Activated T-helper 1 cell treated with anti-CD3 and anti-CD28 coated beads, Interleukin-12 subunit alpha, Interleukin-12 subunit beta, Interleukin-2, Interleukin-4 antibody, amounts not matched to agents 30 ng/mL and 10 ng/mL and 1 ng/mL, durations not matched to agents 14 hours and 24 hours and 36 hours (primary cell): Measurements from ENCODE around the gene FANCL. TPM values are rescaled to one million over a fixed set of nuclear protein-coding genes. Genes with fewer than 3 reads are reported as not detected.
"Not testable (repeated sequence)": the region's sequence is repeated elsewhere in the genome, so short reads cannot be mapped to it uniquely, and the experiment has no call there.

Source experiments
- DNase-seq: peaks from one replicate; pipeline ENCODE4 v3.0.0; 2021; ENCODE audit warnings: low spot score
- H3K27ac Mint-ChIP-seq: one replicate; pipeline ENCODE4 v1.8.0; 2021; ENCODE audit warnings: mild to moderate bottlenecking, mixed read lengths
- H3K27me3 Mint-ChIP-seq: one replicate; pipeline ENCODE4 v1.8.0; 2022; ENCODE audit warnings: mild to moderate bottlenecking, moderate library complexity, mixed read lengths; ENCODE audit not compliant: insufficient read depth
- H3K36me3 Mint-ChIP-seq: one replicate; pipeline ENCODE4 v1.8.0; 2021; ENCODE audit warnings: low read depth, mixed read lengths
- H3K4me1 Mint-ChIP-seq: one replicate; pipeline ENCODE4 v1.8.0; 2021; ENCODE audit warnings: low read depth, mixed read lengths
- H3K4me3 Mint-ChIP-seq: one replicate; pipeline ENCODE4 v1.8.0; 2021; ENCODE audit warnings: mild to moderate bottlenecking, moderate library complexity, mixed read lengths
- H3K9me3 Mint-ChIP-seq: one replicate; pipeline ENCODE4 v1.8.0; 2021; ENCODE audit warnings: mixed read lengths
- intact Hi-C: fragments of 100-400 bp; cut with micrococcal nuclease; formaldehyde crosslinking; loops from one replicate; pipeline ENCODE4 v1.15.1; 2024
- total RNA-seq: library from RNA; stranded (reverse); gene quantifications from 2 replicates; pipeline ENCODE4 v1.2.3, GENCODE V29; 2022

FANCL gene
- total RNA-seq, 1 donor from 2014 or later = 21.4 TPM

GRCh38 chr2:58158481-58158880 lies 82.6 kb downstream of the FANCL start:
- no peak overlapping the region for H3K27ac Mint-ChIP-seq

GRCh38 chr2:58157754-58158153 lies 83.4 kb downstream of the FANCL start:
- H3K27ac Mint-ChIP-seq = no peak overlapping the region
- H3K4me3 Mint-ChIP-seq = no peak overlapping the region
- H3K9me3 Mint-ChIP-seq = no peaks in the 10 kb centered on the region
- no peaks in the 10 kb centered on the region for H3K27me3 Mint-ChIP-seq
- intact Hi-C loops = no loop called here
- peaks cover 15% of the 10 kb centered on the region for H3K36me3 Mint-ChIP-seq
- no peaks in the 10 kb centered on the region for H3K4me1 Mint-ChIP-seq
- DNase-seq = no peak

More at GRCh38 chr2:58158481-58158880, 82.6 kb downstream of the FANCL start:
- Mint-ChIP-seq H3K4me1 (no peaks in the 10 kb centered on the region), H3K36me3 (peaks cover 15% of the 10 kb centered on the region), H3K27me3 (no peaks in the 10 kb centered on the region), H3K9me3 (no peaks in the 10 kb centered on the region), H3K4me3 (no peak overlapping the region)
- intact Hi-C loops = no loop called here
- no peak for DNase-seq

GRCh38 chr2:58156780-58157179 lies 84.3 kb downstream of the FANCL start:
- intact Hi-C loops = no loop called here
- no peaks in the 10 kb centered on the region for H3K9me3 Mint-ChIP-seq

GRCh38 chr2:58155160-58155778 lies 85.9 kb downstream of the FANCL start:
- peaks cover 9% of the 10 kb centered on the region for H3K36me3 Mint-ChIP-seq
- no peaks in the 10 kb centered on the region for H3K27me3 Mint-ChIP-seq
- H3K9me3 Mint-ChIP-seq = no peaks in the 10 kb centered on the region
- H3K4me1 Mint-ChIP-seq = no peaks in the 10 kb centered on the region
- no peak overlapping the region for H3K27ac Mint-ChIP-seq
- intact Hi-C loops = no loop called here
- no peak overlapping the region for H3K4me3 Mint-ChIP-seq
- no peak for DNase-seq

More at GRCh38 chr2:58156780-58157179, 84.3 kb downstream of the FANCL start:
- Mint-ChIP-seq H3K36me3 (peaks cover 15% of the 10 kb centered on the region), H3K27me3 (no peaks in the 10 kb centered on the region), H3K4me1 (no peaks in the 10 kb centered on the region), H3K4me3 (no peak overlapping the region), H3K27ac (no peak overlapping the region)
- no peak for DNase-seq

- intact Hi-C loops = loop anchor here (2.0 kb wide), 1 partner anchor 100 kb away; the partner anchor contains the start of gene VRK2
- H3K27me3 Mint-ChIP-seq = no peaks in the 10 kb centered on the region
- H3K27ac Mint-ChIP-seq = no peak overlapping the region
Observed at GRCh38 chr2:58146707-58147106, 94.4 kb downstream of the FANCL start.

GRCh38 chr2:58145769-58146168 lies 95.4 kb downstream of the FANCL start:
- not testable (repeated sequence) for H3K9me3 Mint-ChIP-seq, DNase-seq, H3K27me3 Mint-ChIP-seq, H3K4me3 Mint-ChIP-seq, H3K27ac Mint-ChIP-seq, H3K4me1 Mint-ChIP-seq, H3K36me3 Mint-ChIP-seq
- intact Hi-C loops = loop anchor here (2.0 kb wide), 1 partner anchor 99 kb away; the partner anchor contains the start of gene VRK2

More at GRCh38 chr2:58146707-58147106, 94.4 kb downstream of the FANCL start:
- no peak for DNase-seq
- Mint-ChIP-seq H3K36me3 (peaks cover 3% of the 10 kb centered on the region), H3K9me3 (no peaks in the 10 kb centered on the region), H3K4me3 (no peak overlapping the region), H3K4me1 (no peaks in the 10 kb centered on the region)

- no peaks in the 10 kb centered on the region for H3K27me3 Mint-ChIP-seq
- no peak overlapping the region for H3K4me3 Mint-ChIP-seq
- peaks cover 12% of the 10 kb centered on the region for H3K36me3 Mint-ChIP-seq
- H3K9me3 Mint-ChIP-seq = no peaks in the 10 kb centered on the region
- intact Hi-C loops = no loop called here
- H3K4me1 Mint-ChIP-seq = no peaks in the 10 kb centered on the region
- DNase-seq = no peak
- H3K27ac Mint-ChIP-seq = no peak overlapping the region
Observed at GRCh38 chr2:58140508-58141072, 100.5 kb downstream of the FANCL start.

GRCh38 chr2:58138396-58139030 lies 102.6 kb downstream of the FANCL start:
- Mint-ChIP-seq H3K27ac (no peak overlapping the region), H3K9me3 (no peaks in the 10 kb centered on the region), H3K4me1 (no peaks in the 10 kb centered on the region), H3K36me3 (peaks cover 11% of the 10 kb centered on the region), H3K27me3 (no peaks in the 10 kb centered on the region), H3K4me3 (no peak overlapping the region)
- no peak for DNase-seq
- intact Hi-C loops = no loop called here

- no peak overlapping the region for H3K4me3 Mint-ChIP-seq
- no peaks in the 10 kb centered on the region for H3K27me3 Mint-ChIP-seq
- no peaks in the 10 kb centered on the region for H3K9me3 Mint-ChIP-seq
- DNase-seq = no peak
- no peak overlapping the region for H3K27ac Mint-ChIP-seq
- intact Hi-C loops = no loop called here
- no peaks in the 10 kb centered on the region for H3K4me1 Mint-ChIP-seq
- H3K36me3 Mint-ChIP-seq = peaks cover 11% of the 10 kb centered on the region
Observed at GRCh38 chr2:58137856-58138255, 103.3 kb downstream of the FANCL start.

- Mint-ChIP-seq H3K4me1 (no peaks in the 10 kb centered on the region), H3K9me3 (no peaks in the 10 kb centered on the region), H3K36me3 (peaks cover 10% of the 10 kb centered on the region), H3K27me3 (no peaks in the 10 kb centered on the region), H3K4me3 (no peak overlapping the region), H3K27ac (no peak overlapping the region)
- DNase-seq = no peak
- intact Hi-C loops = no loop called here
Observed at GRCh38 chr2:58137221-58137620, 103.9 kb downstream of the FANCL start.

- Mint-ChIP-seq H3K27ac (no peak overlapping the region), H3K27me3 (no peaks in the 10 kb centered on the region), H3K4me1 (no peaks in the 10 kb centered on the region), H3K9me3 (no peaks in the 10 kb centered on the region), H3K4me3 (no peak overlapping the region), H3K36me3 (peaks cover 10% of the 10 kb centered on the region)
- intact Hi-C loops = no loop called here
- DNase-seq = no peak
Observed at GRCh38 chr2:58135861-58136260, 105.3 kb downstream of the FANCL start.

- Mint-ChIP-seq H3K4me1 (no peaks in the 10 kb centered on the region), H3K9me3 (no peaks in the 10 kb centered on the region), H3K4me3 (no peak overlapping the region), H3K27ac (no peak overlapping the region), H3K27me3 (no peaks in the 10 kb centered on the region), H3K36me3 (peaks cover 1% of the 10 kb centered on the region)
- no peak for DNase-seq
- intact Hi-C loops = no loop called here
Observed at GRCh38 chr2:58133395-58133794, 107.7 kb downstream of the FANCL start.

- H3K36me3 Mint-ChIP-seq = peaks cover 1% of the 10 kb centered on the region
- intact Hi-C loops = no loop called here
- no peaks in the 10 kb centered on the region for H3K4me1 Mint-ChIP-seq
- no peak for DNase-seq
- no peak overlapping the region for H3K4me3 Mint-ChIP-seq
- H3K27me3 Mint-ChIP-seq = no peaks in the 10 kb centered on the region
- no peaks in the 10 kb centered on the region for H3K9me3 Mint-ChIP-seq
- H3K27ac Mint-ChIP-seq = no peak overlapping the region
Observed at GRCh38 chr2:58131191-58132011, 109.7 kb downstream of the FANCL start.
